IPS-18a (cell line): Measurements from ENCODE around the gene DIP2C.

Experiments used
- H3K27ac ChIP-seq: one replicate; pipeline ENCODE4 v1.5.1; 2013; ENCODE audit warnings: low read length
- H3K27me3 ChIP-seq: one replicate; pipeline ENCODE4 v1.6.1; 2013; ENCODE audit warnings: mild to moderate bottlenecking, low read length; ENCODE audit not compliant: control insufficient read depth, insufficient read depth
- H3K36me3 ChIP-seq: one replicate; pipeline ENCODE4 v1.6.1; 2013; ENCODE audit warnings: low read depth, low read length; ENCODE audit not compliant: control insufficient read depth
- H3K4me1 ChIP-seq: one replicate; pipeline ENCODE4 v1.6.1; 2013; ENCODE audit warnings: low read depth, low read length; ENCODE audit not compliant: control insufficient read depth
- H3K4me3 ChIP-seq: one replicate; pipeline ENCODE4 v1.5.1; 2013; ENCODE audit warnings: low read length
- H3K9ac ChIP-seq: one replicate; pipeline ENCODE4 v1.6.1; 2013; ENCODE audit warnings: mild to moderate bottlenecking, low read length, moderate library complexity
- H3K9me3 ChIP-seq: one replicate; pipeline ENCODE4 v1.6.1; 2013; ENCODE audit warnings: low read depth, low read length; ENCODE audit not compliant: control insufficient read depth

Gene DIP2C

GRCh38 chr10:689452-690371 lies at the start of gene DIP2C:
DIP2C (minus strand) TSS chr10:689668; CDS start chr10:689578, 90 bp downstream.
- no peaks in the 10 kb centered on the region for H3K36me3 ChIP-seq
- peak within 1 kb of the TSS; percentile 75 for H3K4me3 ChIP-seq
- H3K27ac ChIP-seq = no peak within 1 kb of the TSS
- peak within 1 kb of the TSS; percentile 67 for H3K9ac ChIP-seq
- H3K27me3 ChIP-seq = peaks cover 38% of the 10 kb centered on the region
- H3K4me1 ChIP-seq = peaks cover 10% of the 10 kb centered on the region
- H3K9me3 ChIP-seq = no peaks in the 10 kb centered on the region

- Histone ChIP-seq H3K36me3 (no peaks in the 10 kb centered on the region), H3K27me3 (no peaks in the 10 kb centered on the region), H3K27ac (no peak overlapping the region), H3K9me3 (no peaks in the 10 kb centered on the region), H3K4me3 (no peak overlapping the region), H3K9ac (no peak overlapping the region), H3K4me1 (no peaks in the 10 kb centered on the region)
Observed at GRCh38 chr10:734481-734880, 45.0 kb upstream of the DIP2C start.

GRCh38 chr10:733086-733485 lies 43.6 kb upstream of the DIP2C start:
- Histone ChIP-seq H3K9ac (no peak overlapping the region), H3K36me3 (no peaks in the 10 kb centered on the region), H3K4me1 (no peaks in the 10 kb centered on the region), H3K27me3 (no peaks in the 10 kb centered on the region), H3K9me3 (no peaks in the 10 kb centered on the region), H3K27ac (no peak overlapping the region), H3K4me3 (no peak overlapping the region)

- no peaks in the 10 kb centered on the region for H3K36me3 ChIP-seq
- no peak overlapping the region for H3K9ac ChIP-seq
- no peak overlapping the region for H3K27ac ChIP-seq
- no peaks in the 10 kb centered on the region for H3K9me3 ChIP-seq
- H3K4me3 ChIP-seq = no peak overlapping the region
- no peaks in the 10 kb centered on the region for H3K27me3 ChIP-seq
- H3K4me1 ChIP-seq = no peaks in the 10 kb centered on the region
Observed at GRCh38 chr10:729213-729612, 39.7 kb upstream of the DIP2C start.

- H3K9ac ChIP-seq = no peak overlapping the region
- H3K36me3 ChIP-seq = no peaks in the 10 kb centered on the region
- H3K4me1 ChIP-seq = no peaks in the 10 kb centered on the region
- H3K9me3 ChIP-seq = no peaks in the 10 kb centered on the region
- no peak overlapping the region for H3K27ac ChIP-seq
- H3K4me3 ChIP-seq = no peak overlapping the region
- H3K27me3 ChIP-seq = no peaks in the 10 kb centered on the region
Observed at GRCh38 chr10:728603-729002, 39.1 kb upstream of the DIP2C start.

- no peaks in the 10 kb centered on the region for H3K4me1 ChIP-seq
- H3K4me3 ChIP-seq = no peak overlapping the region
- no peaks in the 10 kb centered on the region for H3K27me3 ChIP-seq
- H3K36me3 ChIP-seq = no peaks in the 10 kb centered on the region
- H3K9me3 ChIP-seq = no peaks in the 10 kb centered on the region
- H3K9ac ChIP-seq = no peak overlapping the region
- no peak overlapping the region for H3K27ac ChIP-seq
Observed at GRCh38 chr10:727162-727790, 37.8 kb upstream of the DIP2C start.

GRCh38 chr10:725786-726185 lies 36.3 kb upstream of the DIP2C start:
- H3K27ac ChIP-seq = no peak overlapping the region
- H3K4me1 ChIP-seq = no peaks in the 10 kb centered on the region
- no peak overlapping the region for H3K9ac ChIP-seq
- H3K27me3 ChIP-seq = no peaks in the 10 kb centered on the region
- no peaks in the 10 kb centered on the region for H3K36me3 ChIP-seq
- H3K9me3 ChIP-seq = no peaks in the 10 kb centered on the region
- no peak overlapping the region for H3K4me3 ChIP-seq

GRCh38 chr10:725302-725701 lies 35.8 kb upstream of the DIP2C start:
- Histone ChIP-seq H3K36me3 (no peaks in the 10 kb centered on the region), H3K27me3 (no peaks in the 10 kb centered on the region), H3K4me1 (no peaks in the 10 kb centered on the region), H3K4me3 (no peak overlapping the region), H3K27ac (no peak overlapping the region), H3K9ac (no peak overlapping the region), H3K9me3 (no peaks in the 10 kb centered on the region)

GRCh38 chr10:723973-724372 lies 34.5 kb upstream of the DIP2C start:
- H3K9me3 ChIP-seq = no peaks in the 10 kb centered on the region
- H3K27ac ChIP-seq = no peak overlapping the region
- no peaks in the 10 kb centered on the region for H3K36me3 ChIP-seq
- no peak overlapping the region for H3K4me3 ChIP-seq
- H3K4me1 ChIP-seq = no peaks in the 10 kb centered on the region
- H3K27me3 ChIP-seq = no peaks in the 10 kb centered on the region
- H3K9ac ChIP-seq = no peak overlapping the region

- Histone ChIP-seq H3K4me1 (no peaks in the 10 kb centered on the region), H3K9me3 (no peaks in the 10 kb centered on the region), H3K36me3 (no peaks in the 10 kb centered on the region), H3K4me3 (no peak overlapping the region), H3K27ac (no peak overlapping the region), H3K9ac (no peak overlapping the region), H3K27me3 (no peaks in the 10 kb centered on the region)
Observed at GRCh38 chr10:722281-723060, 33.0 kb upstream of the DIP2C start.

GRCh38 chr10:718143-718700 lies 28.8 kb upstream of the DIP2C start:
- Histone ChIP-seq H3K36me3 (no peaks in the 10 kb centered on the region), H3K27ac (no peak overlapping the region), H3K9me3 (peaks cover 11% of the 10 kb centered on the region), H3K4me3 (no peak overlapping the region), H3K27me3 (no peaks in the 10 kb centered on the region), H3K9ac (no peak overlapping the region), H3K4me1 (no peaks in the 10 kb centered on the region)
